Hematopoietic multipotent progenitor cell treated with erythropoietin and hydrocortisone succinate and interleukin-3 and kit ligand, for 15 days (in vitro differentiated cells): ENCODE measurements around the gene LMOD1.

Source experiments
- DNase-seq: peaks from one replicate; pipeline ENCODE4 v3.0.0-alpha.2; 2015; ENCODE audit warnings: low spot score

LMOD1 gene

DNA sequence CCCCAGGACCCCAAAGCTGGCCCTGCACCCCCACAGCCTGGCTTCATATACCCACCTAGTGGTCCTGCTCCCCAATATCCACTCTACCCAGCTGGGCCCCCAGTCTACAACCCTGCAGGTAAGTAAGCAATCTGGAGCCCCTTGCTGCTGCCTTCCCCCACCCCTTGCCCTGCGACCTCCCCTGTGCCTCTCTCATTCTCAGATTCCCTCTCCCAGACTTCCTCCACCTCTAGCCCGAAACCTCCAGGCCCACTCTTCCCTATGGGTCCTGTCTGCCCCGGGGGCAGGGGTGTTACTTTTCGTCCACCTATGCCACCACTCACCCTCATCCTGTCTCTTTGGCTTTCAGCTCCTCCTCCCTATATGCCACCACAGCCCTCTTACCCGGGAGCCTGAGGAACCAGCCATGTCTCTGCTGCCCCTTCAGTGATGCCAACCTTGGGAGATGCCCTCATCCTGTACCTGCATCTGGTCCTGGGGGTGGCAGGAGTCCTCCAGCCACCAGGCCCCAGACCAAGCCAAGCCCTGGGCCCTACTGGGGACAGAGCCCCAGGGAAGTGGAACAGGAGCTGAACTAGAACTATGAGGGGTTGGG is 54.8 kb downstream of the LMOD1 start:
- no peak for DNase-seq

DNA sequence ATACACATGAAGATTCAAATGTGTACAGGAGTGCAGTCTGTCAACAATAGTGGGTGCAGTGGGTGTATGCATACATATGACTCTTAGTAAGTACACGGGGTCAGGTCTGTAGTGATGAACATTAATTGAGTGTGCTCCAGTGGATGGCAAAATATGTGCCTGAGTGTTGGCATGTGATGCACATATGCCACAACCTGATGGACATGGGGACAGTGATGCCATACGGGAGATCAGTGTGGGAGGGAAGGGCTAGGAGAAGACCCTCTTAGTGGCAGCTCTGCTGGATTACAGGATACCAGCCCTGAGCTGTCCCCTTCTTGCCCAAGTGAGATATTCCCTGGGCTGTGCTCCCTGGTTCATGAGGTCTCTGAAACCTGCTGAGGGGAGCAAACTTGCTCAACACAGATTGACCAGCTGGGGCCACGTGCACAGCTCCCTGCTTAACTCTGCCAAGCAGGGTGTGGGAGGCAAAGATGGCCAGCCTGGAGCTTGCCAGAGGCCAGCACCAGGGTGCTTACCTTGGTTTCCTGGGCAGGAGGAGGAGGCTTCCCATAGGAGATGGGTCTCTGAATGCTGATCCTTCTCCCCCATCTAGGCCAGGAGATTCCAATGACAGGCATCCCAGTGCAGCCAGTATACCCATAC is 55.4 kb downstream of the LMOD1 start:
- no peak for DNase-seq

DNA sequence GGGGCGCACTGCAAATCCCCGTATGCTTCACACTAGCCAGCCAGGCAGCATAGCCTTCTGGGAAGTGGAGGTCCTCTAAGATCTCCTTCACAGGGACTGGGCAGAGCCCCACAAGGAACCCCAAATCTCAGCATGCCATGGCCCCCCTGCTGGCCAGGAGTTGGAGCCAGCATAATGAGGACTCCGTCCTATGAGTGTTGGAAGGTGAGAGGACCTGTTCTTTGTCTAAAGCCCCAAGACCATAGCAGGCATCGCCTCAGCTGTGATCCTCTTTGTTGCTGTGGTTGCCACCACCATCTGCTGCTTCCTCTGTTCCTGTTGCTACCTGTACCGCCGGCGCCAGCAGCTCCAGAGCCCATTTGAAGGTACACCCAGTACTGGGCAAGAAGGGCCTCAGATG is 56.1 kb downstream of the LMOD1 start:
- no peak for DNase-seq

DNA sequence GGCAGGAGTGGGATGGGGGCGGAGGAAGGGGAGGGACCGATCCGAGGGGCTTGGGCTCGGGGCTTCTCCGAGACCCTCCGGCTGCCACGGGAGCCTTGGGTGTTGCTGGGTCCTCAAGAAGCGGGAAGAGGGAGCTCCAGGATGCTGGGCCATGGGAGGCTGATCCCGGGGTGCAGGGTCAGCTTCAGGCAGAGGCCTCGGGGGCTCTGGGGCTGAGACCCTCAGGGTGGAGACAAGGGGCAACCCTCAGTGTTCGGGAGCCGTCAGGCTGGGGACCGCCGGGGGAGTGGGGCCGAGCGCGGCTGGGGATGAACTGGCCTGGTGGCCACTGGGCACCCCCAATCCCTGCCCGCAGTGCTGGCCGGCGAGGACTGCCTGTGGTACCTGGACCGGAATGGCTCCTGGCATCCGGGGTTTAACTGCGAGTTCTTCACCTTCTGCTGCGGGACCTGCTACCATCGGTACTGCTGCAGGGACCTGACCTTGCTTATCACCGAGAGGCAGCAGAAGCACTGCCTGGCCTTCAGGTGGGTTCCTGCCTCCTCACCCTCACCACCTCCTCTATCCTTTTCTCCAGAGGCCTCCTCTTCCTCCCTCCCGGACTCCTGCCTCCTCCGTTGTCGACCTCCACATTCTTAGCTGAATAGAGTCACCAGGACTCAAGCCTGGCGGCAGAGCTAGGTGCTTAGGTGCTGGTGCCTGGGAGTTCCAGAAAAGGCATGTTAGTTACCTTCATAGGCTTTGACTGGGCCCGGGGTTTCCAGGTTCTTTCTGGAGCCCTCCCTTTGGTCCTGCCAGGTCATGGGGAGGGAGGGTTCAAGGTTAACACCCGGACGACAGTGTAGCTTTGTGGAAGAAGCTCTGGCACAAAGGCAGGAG is 57.0 kb downstream of the LMOD1 start:
- DNase-seq: no peak

DNA sequence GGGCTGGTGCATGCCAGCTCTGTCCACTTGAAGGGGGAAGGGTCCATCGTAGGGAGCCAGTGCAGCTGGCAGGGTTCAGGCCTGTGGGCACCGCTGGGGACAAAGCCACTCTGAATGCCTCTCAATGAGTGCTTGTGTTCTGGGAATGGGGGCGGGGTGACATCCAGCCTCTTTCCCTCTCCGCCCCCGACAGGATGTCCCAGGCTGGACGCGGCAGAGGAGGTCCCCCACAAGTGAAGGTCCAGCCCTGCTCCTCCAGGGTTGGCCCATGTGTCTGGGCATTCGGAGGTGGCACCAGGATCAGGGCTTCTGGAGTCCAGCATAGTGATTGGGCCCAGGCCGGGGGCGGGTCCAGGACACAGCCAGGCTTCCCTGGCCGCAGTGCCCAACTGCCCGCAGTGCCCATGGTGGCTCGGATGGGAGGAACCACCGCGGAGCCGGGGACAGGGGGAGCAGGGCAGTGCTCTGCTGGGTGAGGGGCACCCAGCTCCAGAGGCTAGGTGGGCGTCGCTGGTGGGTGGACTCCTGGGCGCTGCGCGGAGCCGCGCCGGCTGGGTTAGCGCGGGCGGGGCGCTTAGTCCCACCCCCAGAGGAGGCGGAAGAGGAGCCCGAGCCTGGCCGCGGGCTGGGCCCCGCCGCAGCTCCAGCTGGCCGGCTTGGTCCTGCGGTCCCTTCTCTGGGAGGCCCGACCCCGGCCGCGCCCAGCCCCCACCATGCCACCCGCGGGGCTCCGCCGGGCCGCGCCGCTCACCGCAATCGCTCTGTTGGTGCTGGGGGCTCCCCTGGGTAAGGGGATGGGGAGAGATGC is 57.9 kb downstream of the LMOD1 start, which contains the start of gene SHISA4:
Gene SHISA4 (plus strand): TSS at position 617 of the 808 bp plus-strand sequence. CDS start 97 bp downstream, at position 714.
- no peak for DNase-seq

DNA sequence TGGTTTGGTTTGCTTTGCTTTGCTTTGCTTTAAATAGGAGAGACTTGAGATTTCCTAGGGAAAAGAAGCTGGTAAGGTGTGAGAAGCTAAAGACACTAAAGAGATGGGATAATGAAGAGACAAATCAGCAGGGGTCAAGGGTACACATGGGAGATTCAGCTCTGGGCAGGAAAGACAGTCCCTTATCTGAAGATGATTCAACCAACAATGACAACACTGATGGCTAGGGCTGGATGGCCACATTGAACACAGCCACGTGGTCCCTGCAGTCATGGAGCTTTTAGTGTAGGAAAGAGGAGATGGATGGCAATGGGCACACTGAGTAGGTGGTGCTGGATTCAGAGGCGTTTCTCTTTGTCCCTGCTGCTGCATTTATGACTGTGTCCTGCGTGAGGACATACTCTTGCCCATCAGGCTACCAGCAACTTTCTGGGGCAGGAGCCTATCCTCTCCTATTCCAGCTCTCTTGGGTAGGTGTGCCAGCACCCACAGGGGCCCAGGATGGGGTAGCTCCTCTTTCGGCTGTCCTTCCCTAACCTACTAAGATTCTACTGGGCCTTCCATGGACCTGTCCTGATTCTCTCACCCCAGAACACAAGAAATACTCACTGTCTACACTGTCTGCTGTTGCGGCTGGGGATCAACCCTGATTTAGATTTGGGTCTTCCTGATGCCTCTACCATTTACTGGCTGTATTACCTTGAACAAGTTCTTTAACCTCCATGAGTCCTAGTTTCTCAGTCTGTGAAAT is 59.1 kb downstream of the LMOD1 start:
- no peak for DNase-seq

DNA sequence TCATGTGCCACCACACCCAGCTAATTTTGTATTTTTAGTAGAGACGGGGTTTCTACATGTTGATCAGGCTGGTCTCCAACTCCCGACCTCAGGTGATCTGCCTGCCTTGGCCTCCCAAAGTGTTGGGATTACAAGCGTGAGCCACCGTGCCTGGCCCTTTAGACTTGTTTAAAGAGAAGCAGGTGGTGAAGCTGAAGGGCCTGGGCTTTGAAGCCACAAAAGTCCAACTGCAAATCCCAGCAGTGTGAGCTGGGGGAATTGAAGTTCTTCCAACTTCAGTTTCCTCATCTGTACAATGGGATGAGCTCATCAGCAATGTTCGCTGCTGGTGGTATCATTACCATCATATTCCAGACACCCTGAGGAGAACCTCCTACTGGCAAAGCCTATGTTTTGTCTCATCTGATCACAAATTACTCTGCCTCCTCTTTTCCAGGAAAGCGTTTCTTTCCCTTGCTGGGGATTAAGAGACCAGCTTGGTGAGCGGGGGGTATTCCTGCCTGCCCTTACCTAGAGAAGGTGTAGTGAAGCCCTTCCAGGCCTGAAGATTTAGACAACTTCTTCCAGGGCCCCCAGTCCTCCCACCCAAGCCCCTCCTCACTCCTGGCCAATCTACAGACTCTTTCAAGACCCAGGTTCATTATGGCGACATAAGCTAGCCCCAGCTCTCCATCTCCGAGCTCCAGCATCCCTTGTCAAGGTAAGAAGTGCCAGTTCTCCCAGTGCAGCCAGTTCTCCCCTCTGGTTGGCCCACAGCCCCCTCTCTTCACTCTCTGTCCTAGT is 60.1 kb downstream of the LMOD1 start:
- DNase-seq: no peak

DNA sequence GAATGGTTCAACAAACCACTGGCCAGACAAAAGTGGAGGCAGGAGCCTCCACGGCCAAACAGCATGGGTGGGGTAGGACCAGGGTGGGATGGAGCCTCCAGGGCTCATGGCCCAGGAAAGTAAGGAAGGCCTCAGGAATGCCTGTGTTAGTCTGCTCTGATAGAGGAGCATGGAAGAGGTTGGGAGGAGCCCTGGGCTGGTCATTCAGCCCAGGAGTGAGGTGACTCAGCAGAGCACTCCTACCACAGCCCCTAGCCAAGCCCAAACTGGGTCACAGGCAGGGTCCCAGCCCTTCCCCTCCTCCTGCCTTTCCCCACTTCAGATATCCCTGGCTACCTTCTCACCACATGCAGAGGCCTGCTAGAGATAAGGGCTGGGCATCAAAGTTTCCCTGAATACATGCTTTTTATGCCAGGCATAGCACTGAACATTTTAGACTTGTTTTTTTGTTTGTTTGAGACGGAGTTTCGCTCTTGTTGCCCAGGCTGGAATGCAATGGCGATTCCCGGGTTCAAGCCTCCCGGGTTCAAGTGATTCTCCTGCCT is 60.7 kb downstream of the LMOD1 start:
- DNase-seq: peak; percentile 69

DNA sequence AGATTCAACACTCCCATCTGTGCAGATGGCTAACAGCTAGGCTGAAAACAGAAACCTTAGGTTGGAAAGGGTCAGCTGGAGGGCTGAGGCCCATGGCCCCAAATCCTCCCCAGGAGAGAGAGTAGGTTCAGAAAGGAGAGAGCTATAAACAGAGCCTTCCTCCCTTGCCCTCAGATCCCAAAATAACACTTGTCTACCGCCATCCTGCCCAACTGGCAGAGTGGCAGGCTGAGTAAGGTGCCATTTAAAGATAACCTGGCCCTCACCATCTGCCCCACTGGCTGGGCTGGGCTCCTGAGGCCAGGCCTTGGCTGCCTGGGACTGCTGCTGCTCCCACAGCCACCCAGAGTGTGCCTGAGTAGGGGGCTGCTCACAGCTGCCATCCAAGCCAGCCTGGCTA is 61.9 kb downstream of the LMOD1 start:
- DNase-seq: peak; percentile 72

DNA sequence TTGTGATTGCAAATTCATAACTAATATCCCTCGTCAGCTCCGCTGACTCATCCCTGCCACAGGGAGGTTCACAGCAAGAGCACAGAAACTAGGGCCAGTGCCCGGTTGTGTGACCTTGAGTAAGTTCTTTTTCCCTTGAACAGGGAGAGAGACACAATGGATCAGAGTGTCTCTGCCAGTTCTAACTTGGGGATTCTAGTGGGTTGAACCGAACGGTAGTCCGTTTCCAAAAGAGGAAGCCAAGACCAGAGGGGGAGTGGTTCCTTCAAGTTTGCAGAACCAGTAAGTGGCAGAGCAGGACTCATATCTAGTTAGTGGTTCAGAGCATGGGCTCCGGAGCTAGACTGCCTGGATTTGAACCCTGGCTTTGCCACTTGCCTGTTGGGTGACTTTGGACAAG is 62.6 kb downstream of the LMOD1 start:
- DNase-seq: peak; percentile 75

DNA sequence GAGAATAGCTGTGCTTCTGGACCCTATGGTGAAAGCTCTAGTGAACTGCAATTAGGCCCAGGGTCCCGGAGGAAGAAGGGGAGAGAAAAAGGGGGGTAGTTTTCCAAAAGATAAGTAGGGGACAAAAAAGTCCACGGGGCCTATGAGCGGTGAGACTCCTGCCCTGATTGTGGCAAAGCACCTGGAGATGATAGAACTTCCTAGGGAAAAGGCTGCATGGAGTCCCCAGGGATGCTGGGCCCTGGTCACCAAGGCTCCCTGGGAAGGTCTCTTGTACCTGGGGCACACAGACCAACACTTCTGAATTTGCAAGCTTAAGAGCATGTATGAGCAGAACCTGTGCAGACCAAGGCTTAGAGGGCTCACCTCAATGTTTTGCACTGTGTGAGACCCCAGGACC is 63.1 kb downstream of the LMOD1 start:
- DNase-seq: no peak

DNA sequence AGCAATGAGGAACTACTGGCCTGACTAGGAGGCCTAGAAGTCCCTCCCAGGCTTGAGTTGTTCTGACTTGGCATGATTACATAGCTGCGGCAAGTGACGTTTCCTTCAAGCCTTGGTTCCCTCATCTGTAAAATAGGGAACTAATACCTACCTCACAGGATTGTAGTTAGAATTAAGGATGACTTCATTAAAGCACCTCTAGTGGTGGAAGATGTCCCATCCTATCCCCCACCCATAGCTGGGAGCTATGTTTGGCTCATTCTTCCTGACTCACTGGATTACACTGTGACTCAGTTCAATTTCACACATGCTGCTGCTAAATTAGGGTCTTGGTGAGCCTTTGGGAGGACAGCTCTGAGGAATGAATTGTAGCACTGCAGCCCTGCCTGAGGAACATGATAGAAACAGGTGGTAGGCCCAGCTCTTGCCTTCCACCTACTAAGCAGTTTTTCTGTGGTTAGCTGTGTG is 63.6 kb downstream of the LMOD1 start:
- DNase-seq: peak; percentile 53

DNA sequence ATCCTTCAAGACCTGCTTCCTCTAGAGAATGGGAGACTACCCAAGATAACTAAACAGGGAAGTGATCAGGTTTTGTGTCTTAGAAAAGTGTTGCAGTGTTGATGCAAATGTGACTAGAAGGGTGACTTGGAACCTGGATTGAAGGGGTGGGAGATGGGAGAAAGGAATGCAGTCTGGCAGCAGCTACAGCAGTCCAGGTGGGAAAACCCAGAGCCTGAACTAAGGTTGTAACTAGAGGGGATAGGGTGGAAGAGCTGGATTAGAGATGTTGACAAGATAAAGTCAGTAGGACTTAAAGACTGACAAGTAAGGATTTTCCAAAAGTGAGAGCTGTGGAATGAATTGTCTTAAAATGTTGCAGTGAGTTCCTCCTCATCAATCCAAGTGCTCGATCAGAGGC is 64.7 kb downstream of the LMOD1 start:
- no peak for DNase-seq

DNA sequence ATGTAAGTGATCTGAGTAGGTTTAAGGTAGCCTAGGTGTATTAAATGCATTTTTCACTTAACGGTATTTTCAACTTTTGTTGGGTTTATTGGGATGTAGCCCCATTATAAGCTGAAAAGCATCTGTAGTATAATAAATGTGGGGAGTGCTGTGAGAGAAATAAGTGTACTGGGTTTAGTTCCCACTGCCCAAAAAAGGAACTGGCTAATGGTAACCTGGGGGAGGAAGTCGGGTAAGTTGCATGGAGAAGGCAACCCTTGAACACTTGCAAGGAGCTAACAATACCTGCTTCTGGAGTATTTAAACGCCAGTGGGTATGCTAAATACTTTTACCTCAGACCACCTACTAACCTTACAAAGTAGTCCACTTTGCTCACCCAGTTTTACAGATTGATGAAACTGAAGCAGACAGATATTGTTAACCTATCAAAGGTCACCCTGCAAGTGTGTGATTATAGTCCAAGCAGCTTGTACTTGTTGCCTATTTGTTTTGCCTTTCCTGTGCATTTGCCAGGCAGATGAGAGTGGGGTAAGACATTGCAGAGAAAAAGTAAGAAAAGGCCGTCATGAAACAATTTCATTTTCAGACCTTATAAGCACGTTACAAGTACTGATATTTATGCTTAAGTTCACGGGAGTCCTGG is 65.3 kb downstream of the LMOD1 start:
- no peak for DNase-seq

DNA sequence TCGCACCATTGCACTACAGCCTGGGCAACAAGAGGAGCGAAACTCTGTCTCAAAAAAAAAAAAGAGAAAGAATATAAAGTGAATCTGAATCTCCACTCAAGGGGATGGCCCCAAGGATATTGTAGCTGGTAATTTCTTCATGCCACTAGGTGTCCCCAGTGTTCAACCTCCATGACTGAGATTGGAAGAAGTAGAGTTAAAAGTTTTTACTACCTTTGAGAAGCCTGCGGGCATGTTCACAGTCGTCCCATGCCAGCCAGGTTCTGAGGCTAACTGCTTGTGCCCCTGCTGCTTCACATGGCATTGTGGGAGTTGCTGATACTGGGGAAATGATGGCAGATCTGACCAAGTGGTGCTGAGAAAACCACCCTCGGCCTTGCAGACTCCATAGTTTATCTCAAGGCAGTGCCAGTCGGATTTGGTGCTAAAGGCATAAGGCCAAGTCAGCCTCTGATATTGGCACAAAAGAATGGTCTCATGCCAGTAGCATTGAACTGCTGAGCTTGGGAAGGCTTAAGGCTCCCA is 68.4 kb downstream of the LMOD1 start:
- DNase-seq: peak; percentile 67

DNA sequence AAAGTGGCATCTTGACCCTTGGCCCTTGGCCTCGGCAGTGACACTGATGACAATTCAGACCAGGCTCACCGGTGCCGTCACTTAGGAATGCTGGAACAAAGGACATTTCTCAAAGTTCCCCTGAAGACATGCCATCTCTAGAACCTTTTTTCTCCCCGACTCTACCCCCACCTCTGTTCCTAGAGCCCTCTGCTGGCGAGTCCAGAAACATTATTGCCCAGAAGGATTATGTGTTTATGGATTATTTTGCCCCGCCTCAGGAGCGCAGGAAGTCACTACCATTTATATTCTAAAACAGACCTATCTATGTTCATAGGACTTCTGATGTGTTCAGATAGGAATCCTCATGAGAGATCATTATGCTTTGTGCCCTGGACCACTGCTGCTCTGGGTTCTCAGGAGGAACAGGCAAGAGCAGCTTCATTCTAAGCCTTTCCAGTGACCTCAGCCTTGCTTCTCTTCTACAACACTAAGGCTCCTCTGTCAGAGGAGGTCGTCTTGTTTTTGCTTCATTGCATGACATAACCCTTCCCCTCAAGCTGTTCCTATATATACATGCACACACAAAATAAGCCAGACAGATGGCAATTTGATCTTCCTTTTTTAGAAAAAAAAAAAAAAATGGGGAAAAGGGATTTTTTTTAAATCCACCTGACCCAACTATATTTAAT is 70.1 kb downstream of the LMOD1 start:
- no peak for DNase-seq

DNA sequence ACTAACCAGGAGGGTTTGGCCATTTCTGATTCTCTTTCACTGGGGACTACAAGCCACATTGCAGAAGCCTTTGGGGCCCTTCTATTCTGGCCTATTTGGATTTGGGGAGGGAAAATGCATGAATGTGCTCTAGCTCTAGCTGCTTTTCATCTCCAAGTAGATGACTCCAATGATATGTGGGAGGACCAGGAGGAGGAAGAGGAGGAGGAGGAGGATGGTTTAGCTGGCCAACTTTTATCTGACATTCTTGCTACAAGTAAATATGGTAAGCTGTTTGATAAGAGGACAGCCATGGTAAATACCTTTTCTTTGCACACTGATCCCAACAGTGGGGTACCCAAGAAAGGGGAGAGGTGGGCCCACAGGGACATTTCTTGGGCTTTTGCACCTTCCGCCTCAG is 71.7 kb downstream of the LMOD1 start:
- no peak for DNase-seq

DNA sequence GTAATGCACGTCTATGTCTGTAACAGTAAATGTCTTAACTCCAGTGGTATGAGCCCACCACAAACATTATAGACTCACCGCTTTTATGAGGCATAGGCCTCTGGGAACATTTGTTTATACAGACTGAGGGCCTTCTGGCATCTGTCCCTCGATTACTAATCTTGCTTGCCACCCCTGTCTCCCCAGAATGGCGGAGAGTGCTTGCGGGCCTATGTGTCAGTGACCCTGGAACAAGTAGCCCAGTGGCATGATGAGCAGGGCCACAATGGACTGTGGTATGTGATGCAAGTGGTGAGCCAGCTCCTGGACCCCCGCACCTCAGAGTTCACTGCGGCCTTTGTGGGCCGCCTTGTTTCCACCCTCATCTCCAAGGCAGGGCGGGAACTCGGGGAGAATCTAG is 76.0 kb downstream of the LMOD1 start:
- DNase-seq: no peak

DNA sequence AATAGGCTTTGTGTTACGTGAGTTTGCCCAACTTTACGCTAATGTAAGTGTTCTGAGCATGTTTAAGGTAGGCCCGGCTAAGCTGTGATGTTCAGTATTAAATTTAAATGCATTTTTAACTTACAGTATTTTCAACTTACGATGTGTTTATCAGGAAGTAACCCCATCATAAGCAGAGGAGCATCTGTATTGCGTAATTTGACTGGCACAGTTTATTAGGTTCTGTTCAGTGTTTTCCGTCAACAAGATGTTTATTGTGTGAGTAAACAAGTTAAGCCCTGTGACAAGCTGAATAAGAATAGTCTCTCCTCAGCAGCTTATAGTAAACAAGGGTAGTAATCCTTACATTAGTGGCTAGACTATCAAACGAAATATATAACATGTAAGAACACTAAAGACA is 84.9 kb downstream of the LMOD1 start:
- DNase-seq: no peak
